ENCODE results near the gene RNPEP. TPM values are rescaled to one million over a fixed set of nuclear protein-coding genes. Genes with fewer than 3 reads are reported as not detected.

The RNPEP gene
- total RNA-seq, 1 donor from 2014 or later = 70.1 TPM

DNA sequence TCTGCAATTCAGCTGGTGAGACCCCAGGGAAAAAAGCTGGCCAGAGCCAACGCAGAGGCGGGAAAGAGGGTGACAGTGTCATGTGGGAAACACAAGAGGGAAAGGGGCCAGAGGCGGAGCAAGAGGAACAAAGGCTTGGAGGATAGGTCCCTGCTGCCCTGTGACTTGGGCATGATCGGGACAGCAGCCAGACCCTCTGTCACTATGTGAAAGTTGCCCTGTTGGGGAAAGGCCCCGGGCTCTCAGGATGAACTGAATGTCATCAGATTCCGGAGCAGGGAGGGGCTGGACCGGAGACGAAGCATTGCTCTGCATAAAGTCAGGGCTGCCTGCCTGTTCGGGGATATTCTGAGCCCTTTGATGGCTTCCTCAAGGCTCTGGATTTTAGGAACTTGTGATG is 22.3 kb downstream of the RNPEP start:
- H3K4me1 Mint-ChIP-seq (ENCODE audit: unreplicated experiment) = peaks cover 22% of the 10 kb centered on the region
- peaks cover 3% of the 10 kb centered on the region for H3K27me3 Mint-ChIP-seq (ENCODE audit: unreplicated experiment)
- no peak overlapping the region for H3K4me3 Mint-ChIP-seq (ENCODE audit: unreplicated experiment)
- no peak for DNase-seq (ENCODE audit: low spot score)
- H3K9me3 Mint-ChIP-seq (ENCODE audit: unreplicated experiment) = no peaks in the 10 kb centered on the region
- peaks cover 34% of the 10 kb centered on the region for H3K36me3 Mint-ChIP-seq (ENCODE audit: low read depth, unreplicated experiment)
- no peak for TF ChIP-seq CTCF (IDR thresholded peaks at IDR 0.05; ENCODE audit: unreplicated experiment)
- no peak overlapping the region for H3K27ac Mint-ChIP-seq (ENCODE audit: unreplicated experiment)

DNA sequence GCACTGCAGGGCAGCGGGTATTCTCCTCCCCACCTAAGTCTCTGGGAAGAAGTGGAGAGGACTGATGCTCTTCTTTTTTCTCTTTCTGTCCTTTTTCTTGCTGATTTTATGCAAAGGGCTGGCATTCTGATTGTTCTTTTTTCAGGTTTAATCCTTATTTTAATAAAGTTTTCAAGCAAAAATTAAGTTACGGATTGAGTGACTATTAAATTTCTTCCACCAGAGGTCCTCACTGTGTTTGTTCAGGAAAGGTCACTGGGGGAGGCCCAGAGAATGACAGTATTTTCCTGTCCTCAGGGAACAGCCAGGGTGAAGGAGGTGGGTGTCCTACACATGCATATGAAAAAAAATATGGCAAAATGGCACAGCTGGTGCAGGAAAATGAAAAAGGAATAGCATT is 23.5 kb downstream of the RNPEP start:
- no peak for DNase-seq (ENCODE audit: low spot score)
- H3K36me3 Mint-ChIP-seq (ENCODE audit: low read depth, unreplicated experiment) = peaks cover 24% of the 10 kb centered on the region
- peak overlapping the region; percentile 45 for H3K4me3 Mint-ChIP-seq (ENCODE audit: unreplicated experiment)
- peak; percentile 61 for TF ChIP-seq CTCF (IDR thresholded peaks at IDR 0.05; ENCODE audit: unreplicated experiment)
- H3K4me1 Mint-ChIP-seq (ENCODE audit: unreplicated experiment) = peaks cover 23% of the 10 kb centered on the region
- no peaks in the 10 kb centered on the region for H3K9me3 Mint-ChIP-seq (ENCODE audit: unreplicated experiment)
- H3K27me3 Mint-ChIP-seq (ENCODE audit: unreplicated experiment) = peaks cover 3% of the 10 kb centered on the region
- H3K27ac Mint-ChIP-seq (ENCODE audit: unreplicated experiment) = no peak overlapping the region

DNA sequence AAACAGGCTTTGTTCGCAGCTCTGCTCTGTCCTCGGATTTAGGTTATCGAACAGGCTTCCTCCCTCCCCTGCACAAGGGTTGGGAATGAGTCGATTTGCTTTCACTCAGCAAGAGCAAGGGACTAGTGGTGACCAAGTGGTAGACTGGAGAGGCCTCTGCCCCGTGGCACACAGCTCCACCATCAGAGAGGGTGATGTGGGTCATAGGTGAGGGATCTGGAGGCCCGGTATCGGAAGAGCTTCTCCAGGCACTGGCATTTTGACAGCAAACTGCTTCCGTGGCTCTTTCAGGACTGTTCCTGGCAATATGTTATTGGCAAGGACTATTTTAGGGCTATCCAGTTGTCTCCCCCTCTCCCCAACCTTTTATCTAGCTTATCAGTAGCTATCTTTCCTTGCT is 24.9 kb downstream of the RNPEP start:
- no peak for TF ChIP-seq CTCF (IDR thresholded peaks at IDR 0.05; ENCODE audit: unreplicated experiment)
- Mint-ChIP-seq H3K36me3 (ENCODE audit: low read depth, unreplicated experiment) (peaks cover 20% of the 10 kb centered on the region), H3K4me1 (ENCODE audit: unreplicated experiment) (peaks cover 23% of the 10 kb centered on the region), H3K27ac (ENCODE audit: unreplicated experiment) (no peak overlapping the region), H3K4me3 (ENCODE audit: unreplicated experiment) (no peak overlapping the region), H3K9me3 (ENCODE audit: unreplicated experiment) (no peaks in the 10 kb centered on the region), H3K27me3 (ENCODE audit: unreplicated experiment) (peaks cover 3% of the 10 kb centered on the region)
- DNase-seq (ENCODE audit: low spot score) = no peak

DNA sequence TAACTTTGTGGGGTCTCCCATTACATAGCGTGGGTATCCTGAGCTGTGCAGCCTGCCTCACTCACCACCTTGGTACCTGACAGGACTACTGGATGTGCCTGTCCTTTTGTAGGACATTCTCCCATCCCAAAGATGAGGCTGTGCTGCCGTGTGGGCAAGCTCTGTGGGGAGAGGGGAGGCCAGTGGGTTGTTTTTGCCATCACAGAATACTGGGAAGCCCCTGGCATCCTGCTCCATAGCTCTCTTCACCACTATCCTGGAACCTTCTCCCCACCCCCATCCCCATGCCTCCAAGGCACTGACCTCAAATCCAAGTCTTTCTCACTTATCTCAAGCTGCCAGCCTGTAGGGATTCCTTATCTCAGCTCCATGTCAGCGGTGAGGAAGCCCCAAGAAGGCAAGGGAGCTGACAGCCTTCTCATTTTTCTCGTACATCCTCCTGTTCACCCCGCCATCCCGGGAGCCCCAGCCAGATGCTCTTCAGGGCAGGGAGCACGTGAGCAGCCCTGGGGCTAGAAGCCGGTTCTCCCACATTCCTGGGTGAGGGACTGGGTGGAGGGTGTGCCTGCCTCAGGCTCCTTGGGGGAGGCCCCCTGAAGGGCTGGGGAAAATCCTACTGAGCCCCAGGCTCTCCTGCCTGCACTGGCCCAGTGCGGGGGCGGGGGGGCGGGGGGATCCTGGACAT is 25.5 kb downstream of the RNPEP start:
- peaks cover 23% of the 10 kb centered on the region for H3K4me1 Mint-ChIP-seq (ENCODE audit: unreplicated experiment)
- peak; percentile 18 for DNase-seq (ENCODE audit: low spot score)
- H3K27ac Mint-ChIP-seq (ENCODE audit: unreplicated experiment) = no peak overlapping the region
- H3K4me3 Mint-ChIP-seq (ENCODE audit: unreplicated experiment) = no peak overlapping the region
- H3K27me3 Mint-ChIP-seq (ENCODE audit: unreplicated experiment) = peaks cover 3% of the 10 kb centered on the region
- H3K9me3 Mint-ChIP-seq (ENCODE audit: unreplicated experiment) = no peaks in the 10 kb centered on the region
- TF ChIP-seq CTCF (IDR thresholded peaks at IDR 0.05; ENCODE audit: unreplicated experiment) = no peak
- peaks cover 20% of the 10 kb centered on the region for H3K36me3 Mint-ChIP-seq (ENCODE audit: low read depth, unreplicated experiment)

- peak; percentile 74 for DNase-seq (ENCODE audit: low spot score)
- H3K27ac Mint-ChIP-seq (ENCODE audit: unreplicated experiment) = no peak overlapping the region
- H3K9me3 Mint-ChIP-seq (ENCODE audit: unreplicated experiment) = no peaks in the 10 kb centered on the region
- H3K36me3 Mint-ChIP-seq (ENCODE audit: low read depth, unreplicated experiment) = peaks cover 5% of the 10 kb centered on the region
- peak; percentile 87 for TF ChIP-seq CTCF (IDR thresholded peaks at IDR 0.05; ENCODE audit: unreplicated experiment)
- peaks cover 3% of the 10 kb centered on the region for H3K27me3 Mint-ChIP-seq (ENCODE audit: unreplicated experiment)
- peaks cover 20% of the 10 kb centered on the region for H3K4me1 Mint-ChIP-seq (ENCODE audit: unreplicated experiment)
- H3K4me3 Mint-ChIP-seq (ENCODE audit: unreplicated experiment) = no peak overlapping the region
Observed at GRCh38 chr1:202009326-202010179, 27.1 kb downstream of the RNPEP start.

Measured in endothelial cell (in vitro differentiated cells).